HFFc6 (cell line): ENCODE results near the gene NEGR1. TPM values are rescaled to one million over a fixed set of nuclear protein-coding genes. Genes with fewer than 3 reads are reported as not detected.

Experiments used
- DNase-seq: peaks from one replicate; pipeline ENCODE4 v3.0.0-alpha.2; 2018
- H3K27ac Mint-ChIP-seq: 2 replicates; pipeline ENCODE4 v1.8.0; 2020; ENCODE audit warnings: mild to moderate bottlenecking, mixed read lengths
- H3K27me3 Mint-ChIP-seq: 2 replicates; pipeline ENCODE4 v1.8.0; 2021; ENCODE audit warnings: mild to moderate bottlenecking, moderate library complexity, mixed read lengths; ENCODE audit not compliant: insufficient read depth
- H3K36me3 Mint-ChIP-seq: 2 replicates; pipeline ENCODE4 v1.8.0; 2021; ENCODE audit warnings: low read depth, mixed read lengths
- H3K4me1 Mint-ChIP-seq: 2 replicates; pipeline ENCODE4 v1.8.0; 2020; ENCODE audit warnings: low read depth, mixed read lengths
- H3K4me3 Mint-ChIP-seq: 2 replicates; pipeline ENCODE4 v1.8.0; 2020; ENCODE audit warnings: mild to moderate bottlenecking, moderate library complexity, mixed read lengths
- H3K9me3 Mint-ChIP-seq: 2 replicates; pipeline ENCODE4 v1.8.0; 2020; ENCODE audit warnings: mild to moderate bottlenecking, mixed read lengths
- CTCF ChIP-seq: fragments of 200-600 bp; sonication (generic); IDR thresholded peaks from 2 replicates; pipeline ENCODE4 v1.5.0; 2021; ENCODE audit warnings: antibody characterized with exemption, mild to moderate bottlenecking
- total RNA-seq, 6 experiments: library from RNA; stranded (reverse); fragmentation: NEBNext Ultra II Directional; extraction: Animal tissue kit (Norgen Biotek cat#: 25700); gene quantifications; 2 replicates in 1 of 6; 3 replicates in 5 of 6; pipeline ENCODE4 v1.2.3, GENCODE V29; 2021

The NEGR1 gene
- total RNA-seq, 6 experiments from 2014 or later = 52.8 to 67.6 (median 64.6) TPM

DNA sequence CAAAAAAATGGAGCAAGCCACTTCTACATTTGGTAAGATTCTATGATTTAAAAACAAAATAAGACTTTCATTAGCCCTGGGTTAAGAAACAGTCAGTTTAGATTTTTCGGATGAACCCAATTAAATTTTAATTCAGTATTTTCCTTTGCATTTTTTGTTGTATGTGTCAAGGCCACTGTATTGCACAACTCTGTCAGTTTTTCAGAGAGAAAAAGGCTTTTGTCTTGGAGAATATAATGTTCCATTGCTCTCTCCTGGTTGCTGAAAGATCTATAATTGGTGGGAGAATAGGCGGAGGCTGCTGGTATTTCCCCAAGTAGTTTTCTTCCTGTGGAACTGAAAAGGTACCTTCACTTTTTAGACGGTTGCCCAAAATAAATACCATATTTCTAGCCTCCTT, 84.6 kb downstream of the NEGR1 start:
- H3K27ac Mint-ChIP-seq = no peak overlapping the region
- no peak for TF ChIP-seq CTCF
- H3K4me1 Mint-ChIP-seq = peaks cover 26% of the 10 kb centered on the region
- H3K27me3 Mint-ChIP-seq = no peaks in the 10 kb centered on the region
- peaks cover 5% of the 10 kb centered on the region; the same call in 1 of the 2 replicates for H3K9me3 Mint-ChIP-seq
- peaks cover 10% of the 10 kb centered on the region for H3K36me3 Mint-ChIP-seq
- H3K4me3 Mint-ChIP-seq = no peak overlapping the region
- no peak for DNase-seq

DNA sequence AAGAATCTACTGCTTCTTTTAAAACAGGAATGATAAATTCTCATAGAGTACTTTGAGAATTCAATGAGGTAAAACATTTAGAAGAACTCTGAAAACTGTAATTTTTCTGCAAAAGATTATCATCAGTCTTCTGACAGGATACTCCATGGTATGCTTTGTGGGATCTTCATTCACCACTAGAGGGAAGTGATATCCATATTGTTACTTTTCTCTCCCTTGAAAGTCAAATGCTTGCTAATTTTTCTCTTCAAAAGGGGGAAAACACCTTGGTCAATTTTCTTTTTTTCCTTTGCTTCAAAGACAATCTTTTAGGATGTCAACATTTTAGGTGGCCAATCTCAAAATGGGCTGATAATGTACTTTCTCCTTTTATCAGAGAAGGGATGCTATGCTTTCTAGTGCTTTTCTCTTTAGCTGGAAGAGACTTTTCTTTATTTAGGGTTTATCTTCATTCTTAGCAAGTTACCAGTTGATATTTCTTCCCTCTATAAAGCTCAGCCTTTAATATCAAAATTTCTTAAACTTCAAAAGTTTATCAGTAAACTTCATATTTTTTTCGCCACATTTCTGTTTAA, 95.5 kb downstream of the NEGR1 start:
- Mint-ChIP-seq H3K4me1 (peaks cover 38% of the 10 kb centered on the region), H3K27ac (no peak overlapping the region), H3K27me3 (no peaks in the 10 kb centered on the region), H3K4me3 (no peak overlapping the region), H3K36me3 (no peaks in the 10 kb centered on the region), H3K9me3 (no peaks in the 10 kb centered on the region)
- DNase-seq = peak; percentile 28
- peak; percentile 86 for TF ChIP-seq CTCF

DNA sequence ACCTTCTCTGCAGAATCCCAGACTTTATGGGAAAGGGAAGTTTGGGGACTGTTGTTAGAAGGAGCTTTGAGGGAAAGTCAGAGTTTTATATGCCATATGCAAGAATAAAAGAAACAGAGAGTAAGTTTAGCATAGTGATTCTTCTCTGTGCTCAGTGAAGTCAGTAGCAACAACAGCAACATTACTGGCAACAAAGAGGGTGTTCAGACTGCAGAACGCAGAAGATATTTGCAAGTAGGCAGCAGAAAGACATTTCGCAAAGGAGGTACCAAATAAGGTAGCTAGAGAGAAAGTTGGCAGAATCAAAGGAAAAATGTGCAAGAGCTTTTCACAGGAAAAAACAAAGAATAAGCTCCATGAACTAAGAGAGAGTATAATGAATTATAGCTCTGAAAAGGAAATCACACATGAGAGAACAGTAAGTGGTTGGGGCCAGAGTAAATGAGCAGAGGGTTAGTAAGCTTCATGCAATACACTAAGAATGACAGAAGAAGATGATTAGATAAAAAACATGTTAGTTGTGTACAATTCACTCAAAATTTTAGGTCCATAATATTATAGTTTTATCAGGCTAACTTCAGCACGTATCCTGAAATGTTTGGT, 98.1 kb downstream of the NEGR1 start:
- no peak for DNase-seq
- no peak for TF ChIP-seq CTCF
- H3K4me1 Mint-ChIP-seq = peaks cover 24% of the 10 kb centered on the region
- H3K27ac Mint-ChIP-seq = no peak overlapping the region
- H3K27me3 Mint-ChIP-seq = no peaks in the 10 kb centered on the region
- H3K36me3 Mint-ChIP-seq = no peaks in the 10 kb centered on the region; the same call in 1 of the 2 replicates
- no peak overlapping the region for H3K4me3 Mint-ChIP-seq
- H3K9me3 Mint-ChIP-seq = no peaks in the 10 kb centered on the region

- H3K27me3 Mint-ChIP-seq = no peaks in the 10 kb centered on the region
- no peak for TF ChIP-seq CTCF
Observed at GRCh38 chr1:72182859-72183258, 99.5 kb downstream of the NEGR1 start.

DNA sequence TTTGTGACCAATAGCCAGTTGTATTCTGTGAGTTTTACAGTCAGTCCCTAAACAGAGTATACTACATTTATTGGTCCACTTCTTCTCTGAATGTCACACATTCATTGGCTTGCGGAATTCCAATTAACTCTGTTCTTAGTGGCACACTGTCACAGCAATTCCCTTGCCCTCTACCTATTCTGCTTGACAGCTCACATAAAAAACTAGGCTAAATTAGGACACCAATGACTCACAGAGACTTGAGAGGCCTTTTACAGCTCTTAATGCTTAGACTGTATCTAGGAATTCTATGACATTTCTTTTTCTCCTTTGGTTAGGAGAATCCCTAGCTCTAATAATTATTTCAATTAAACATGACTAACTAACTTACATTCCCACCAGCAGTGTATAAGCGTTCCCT, 104.1 kb downstream of the NEGR1 start:
- Mint-ChIP-seq H3K4me1 (peaks cover 29% of the 10 kb centered on the region), H3K27me3 (no peaks in the 10 kb centered on the region), H3K4me3 (no peak overlapping the region), H3K9me3 (no peaks in the 10 kb centered on the region), H3K27ac (peak overlapping the region; percentile 23; the same call in 1 of the 2 replicates), H3K36me3 (no peaks in the 10 kb centered on the region; the same call in 1 of the 2 replicates)
- DNase-seq = peak; percentile 68
- no peak for TF ChIP-seq CTCF

More at GRCh38 chr1:72182859-72183258, 99.5 kb downstream of the NEGR1 start:
- Mint-ChIP-seq H3K4me3 (no peak overlapping the region), H3K27ac (no peak overlapping the region), H3K36me3 (no peaks in the 10 kb centered on the region; the same call in 1 of the 2 replicates), H3K9me3 (no peaks in the 10 kb centered on the region), H3K4me1 (peaks cover 32% of the 10 kb centered on the region)
- DNase-seq = no peak
